NOMO-1 treated with dmso at 0.1 percent for 144 hours (cell line): Measurements from ENCODE around the gene SLC22A3.

Experiments used
- DNase-seq: peaks from one replicate; lab custom pipeline; 2025; ENCODE audit not compliant: unreplicated experiment; lab: John Stamatoyannopoulos, UW

The SLC22A3 gene

GRCh38 chr6:160489091-160489490 lies 140.9 kb downstream of the SLC22A3 start:
- DNase-seq = no peak

- no peak for DNase-seq
Measured at GRCh38 chr6:160494576-160494975, 146.4 kb downstream of the SLC22A3 start.

GRCh38 chr6:160500639-160501038 lies 152.5 kb downstream of the SLC22A3 start:
- no peak for DNase-seq
